OCI-M1 (cell line): ENCODE measurements around the gene ACHE.
"Not testable (repeated sequence)": the region's sequence is repeated elsewhere in the genome, so short reads cannot be mapped to it uniquely, and the experiment has no call there.

ENCODE experiments used
- DNase-seq: peaks from one replicate; lab custom pipeline; 2025; lab: John Stamatoyannopoulos, UW

Gene ACHE

GRCh38 chr7:100861616-100861985 is 34.1 kb downstream of the ACHE start:
- no peak for DNase-seq

- DNase-seq: no peak
Measured at GRCh38 chr7:100860702-100861615, 34.7 kb downstream of the ACHE start.

- DNase-seq: no peak
Measured at GRCh38 chr7:100859856-100860255, 35.8 kb downstream of the ACHE start.

- no peak for DNase-seq
Measured at GRCh38 chr7:100856871-100857282, 38.8 kb downstream of the ACHE start.

- DNase-seq: no peak
Measured at GRCh38 chr7:100855515-100855914, 40.2 kb downstream of the ACHE start.

- DNase-seq: not testable (repeated sequence)
Measured at GRCh38 chr7:100854899-100855298, 40.8 kb downstream of the ACHE start.

- no peak for DNase-seq
Measured at GRCh38 chr7:100854146-100854895, 41.4 kb downstream of the ACHE start.

GRCh38 chr7:100852048-100852872 is 43.4 kb downstream of the ACHE start, which contains the start of gene SLC12A9:
Gene SLC12A9, plus strand, starts transcription at chr7:100852713. Its CDS starts 1,485 bp downstream, at chr7:100854198.
- peak; percentile 96 for DNase-seq

GRCh38 chr7:100847360-100847759 is 48.3 kb downstream of the ACHE start:
- no peak for DNase-seq

- DNase-seq: no peak
Measured at GRCh38 chr7:100840470-100841100, 55.1 kb downstream of the ACHE start.
